HG03280 (cell line): Measurements from ENCODE around the gene MBOAT1.
"Not testable (repeated sequence)": the region's sequence is repeated elsewhere in the genome, so short reads cannot be mapped to it uniquely, and the experiment has no call there.

ENCODE experiments used
- ATAC-seq: cut with Tn5 transposase; IDR thresholded peaks from one replicate; pipeline ENCODE4 v1.9.1; 2021; ENCODE audit warnings: mild to moderate bottlenecking, moderate library complexity; ENCODE audit not compliant: unreplicated experiment

Gene MBOAT1

DNA sequence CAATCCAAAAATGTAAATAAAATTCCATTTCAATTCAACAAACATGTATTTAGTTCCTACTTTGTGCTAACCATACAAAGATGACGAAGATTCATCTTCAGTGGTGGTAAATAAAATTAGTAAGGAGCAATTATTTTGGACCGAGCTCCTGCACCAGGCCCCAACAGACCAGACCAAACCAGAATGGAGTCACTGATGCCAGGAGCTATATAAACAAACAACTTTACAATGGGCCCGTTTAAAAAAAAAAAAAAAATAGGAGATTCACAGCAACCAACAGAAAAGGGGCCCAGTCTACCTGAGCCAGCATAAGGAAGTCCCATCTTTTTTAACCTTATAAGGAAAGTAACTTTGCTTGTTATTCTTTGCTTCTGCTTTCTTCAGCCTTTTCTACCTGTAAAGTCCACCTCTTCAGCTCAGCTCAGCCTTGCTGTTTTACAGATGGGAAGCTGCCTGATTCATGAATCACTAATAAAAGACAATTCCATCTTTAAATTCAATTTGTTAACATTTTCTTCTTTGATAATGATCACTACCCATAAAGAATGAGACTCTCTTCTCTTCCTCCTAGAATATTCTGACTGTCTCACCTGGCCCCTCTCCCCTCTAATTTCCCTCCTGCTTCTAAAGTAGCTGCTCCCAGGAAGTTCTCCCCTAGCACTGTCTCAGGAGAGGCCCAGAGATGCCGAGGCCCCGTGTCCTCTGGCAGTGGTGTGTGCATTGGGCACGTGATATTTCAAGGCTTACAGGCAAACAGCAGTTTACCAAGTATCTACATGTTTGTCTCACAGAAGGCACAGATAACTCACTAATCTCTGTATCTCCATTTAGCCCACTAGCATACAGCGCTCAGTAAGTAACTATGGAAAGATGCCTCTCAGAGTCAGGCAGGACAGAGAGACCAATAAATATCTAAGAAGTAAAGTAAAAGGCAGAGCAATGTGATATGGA lies 8.4 kb downstream of the MBOAT1 start:
- ATAC-seq = no peak

DNA sequence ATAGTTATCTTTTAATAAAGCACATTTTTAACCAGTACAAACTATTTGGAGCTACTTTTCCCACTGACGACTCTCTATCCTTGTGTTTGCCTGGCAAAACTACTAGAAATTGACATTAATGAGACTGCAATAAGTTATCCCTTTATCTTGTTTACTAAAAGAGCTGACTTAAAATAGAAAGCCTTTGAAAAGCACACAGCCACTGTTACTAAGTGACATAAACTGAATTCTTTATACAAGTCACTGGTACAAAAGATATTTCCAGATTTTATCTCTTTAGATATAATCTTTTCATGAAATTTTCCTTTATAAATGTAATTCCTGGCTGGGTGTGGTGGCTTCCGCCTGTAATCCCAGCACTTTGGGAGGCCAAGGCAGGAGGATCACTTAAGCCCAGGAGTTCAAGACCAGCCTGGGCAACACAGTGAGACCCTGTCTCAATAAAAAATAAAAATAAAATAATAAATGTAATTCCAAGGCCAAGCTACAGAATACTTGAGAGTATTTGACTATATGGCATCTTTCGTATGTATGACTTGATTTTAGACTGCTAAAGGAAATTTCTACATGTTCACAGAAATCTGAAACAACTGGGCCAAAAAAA lies 9.5 kb downstream of the MBOAT1 start:
- ATAC-seq = no peak

DNA sequence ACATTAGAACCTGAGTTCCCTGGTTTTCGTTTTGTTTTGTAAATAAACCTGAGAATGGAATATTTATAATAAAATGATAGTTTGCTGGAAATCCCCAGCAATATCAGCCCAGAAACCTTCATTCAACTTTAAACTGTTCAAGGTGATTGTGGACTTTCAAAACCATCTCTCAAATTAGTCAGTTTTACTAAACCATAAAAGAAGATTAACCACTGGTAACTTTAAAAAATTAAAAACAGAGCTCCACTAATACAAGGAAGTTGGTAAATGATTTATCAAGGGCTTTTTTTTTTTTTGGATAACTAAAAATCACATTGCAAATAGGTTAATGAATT lies 10.0 kb downstream of the MBOAT1 start:
- ATAC-seq = peak; percentile 37

DNA sequence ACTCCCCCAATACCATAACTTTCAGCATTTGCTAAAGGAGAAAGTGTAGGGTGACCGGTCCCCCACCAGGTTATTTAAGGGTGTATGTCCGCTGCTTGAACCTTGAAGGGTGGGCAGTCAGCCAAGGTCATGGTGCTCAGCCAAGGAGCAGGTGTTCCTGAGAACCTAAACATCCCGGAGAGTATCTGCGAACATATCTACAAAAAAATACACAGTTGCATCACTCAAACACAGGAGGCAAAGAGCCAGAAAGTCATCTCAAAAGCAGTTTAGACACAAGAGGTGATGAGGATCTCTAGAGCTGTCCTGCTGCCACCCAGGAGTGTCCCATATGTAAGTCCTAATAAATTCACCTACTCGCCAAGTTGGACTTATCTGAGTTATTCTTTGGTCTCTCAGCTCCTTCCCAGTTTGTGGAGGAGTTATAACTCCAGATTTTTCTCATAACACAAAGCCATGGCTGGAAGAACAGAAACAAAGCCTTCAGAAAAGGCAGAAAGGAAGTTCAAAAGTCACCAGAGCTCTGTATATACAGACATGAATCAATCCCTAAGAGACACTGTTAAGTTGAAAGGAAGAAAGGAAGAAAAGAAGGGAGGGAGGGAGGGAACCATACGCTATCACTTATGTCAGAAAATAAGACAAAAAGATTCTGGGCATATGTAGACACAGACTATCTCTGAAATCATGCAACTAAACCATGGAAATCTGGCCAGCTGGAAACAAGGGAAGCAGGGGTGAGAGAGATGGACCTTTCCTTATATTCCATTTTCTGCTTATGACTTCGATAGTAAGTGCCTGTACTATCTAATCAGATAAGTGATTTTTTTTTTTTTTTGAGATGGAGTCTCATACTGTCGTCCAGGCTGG lies 11.3 kb downstream of the MBOAT1 start:
- ATAC-seq = no peak

DNA sequence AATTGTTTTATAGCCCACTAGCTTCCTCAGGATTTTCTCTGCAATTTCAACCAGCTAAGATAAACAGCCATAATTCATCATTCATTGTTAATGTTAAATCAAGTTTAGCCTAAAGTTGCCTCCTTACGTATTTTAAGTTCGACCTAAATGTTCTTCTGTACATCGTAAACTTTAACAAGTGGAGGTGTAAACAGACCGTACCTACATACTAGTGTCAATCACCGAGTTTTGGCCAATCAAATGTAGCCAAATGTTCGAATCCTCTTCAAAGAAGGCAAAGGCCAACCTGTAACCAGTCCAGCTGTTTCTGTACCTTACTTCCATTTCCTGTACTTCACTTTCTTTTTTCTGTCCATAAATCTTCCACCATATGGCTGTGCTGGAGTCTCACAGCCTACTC lies 13.5 kb downstream of the MBOAT1 start:
- ATAC-seq = no peak

DNA sequence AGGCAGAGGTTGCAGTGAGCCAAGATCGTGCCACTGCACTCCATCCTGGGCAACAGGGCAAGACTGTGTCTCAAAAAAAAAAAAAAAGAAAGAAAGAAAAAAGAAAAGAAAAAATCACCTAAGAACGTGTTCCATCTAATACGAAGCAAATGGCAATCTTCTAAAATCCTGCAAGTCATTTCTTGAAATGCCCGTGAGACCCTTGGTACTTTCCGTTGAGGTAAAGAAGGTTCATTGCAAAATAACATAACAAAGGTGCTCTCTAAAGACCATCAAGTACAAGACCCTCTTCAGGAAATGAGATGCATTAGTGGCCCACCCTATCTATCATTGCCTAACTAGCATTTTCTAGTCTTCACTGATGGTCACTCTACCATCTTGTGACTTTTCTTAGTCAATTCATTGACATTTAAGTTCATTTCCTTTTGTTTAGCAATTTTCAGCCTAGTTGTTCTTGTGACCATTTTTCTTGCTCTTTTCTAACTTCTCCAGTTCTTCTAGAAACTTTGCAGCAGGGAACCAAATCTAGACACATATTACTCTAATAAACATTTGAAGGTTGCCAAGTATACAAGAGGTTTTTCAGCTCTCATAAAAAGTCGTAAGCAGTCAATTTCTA lies 14.0 kb downstream of the MBOAT1 start:
- ATAC-seq = no peak

GRCh38 chr6:20197251-20197650 lies 15.0 kb downstream of the MBOAT1 start:
- ATAC-seq = no peak

GRCh38 chr6:20192625-20193024 lies 19.6 kb downstream of the MBOAT1 start:
- ATAC-seq = no peak

GRCh38 chr6:20191992-20192391 lies 20.3 kb downstream of the MBOAT1 start:
- no peak for ATAC-seq

DNA sequence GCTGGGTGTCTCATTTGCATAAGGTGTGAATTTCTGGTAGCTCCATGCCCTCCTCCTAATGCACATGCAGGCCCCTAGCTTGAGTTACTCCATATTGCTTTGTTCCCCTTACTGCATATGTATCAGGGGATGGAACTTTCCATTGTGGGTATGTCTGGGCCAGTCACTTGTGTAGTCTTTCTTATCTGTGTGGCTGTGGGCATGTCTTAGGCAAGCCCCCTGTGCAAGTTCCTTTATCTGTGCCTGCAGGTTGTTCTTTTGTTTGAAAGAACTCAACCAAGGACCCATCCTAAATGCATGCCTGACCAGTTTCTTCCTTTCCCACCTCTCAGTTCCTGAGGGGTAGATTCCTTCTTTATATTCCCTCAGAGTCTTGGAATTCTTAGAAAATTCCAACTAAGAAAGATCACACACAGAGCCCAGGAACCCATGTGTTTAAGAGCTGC lies 23.6 kb downstream of the MBOAT1 start:
- ATAC-seq = no peak

DNA sequence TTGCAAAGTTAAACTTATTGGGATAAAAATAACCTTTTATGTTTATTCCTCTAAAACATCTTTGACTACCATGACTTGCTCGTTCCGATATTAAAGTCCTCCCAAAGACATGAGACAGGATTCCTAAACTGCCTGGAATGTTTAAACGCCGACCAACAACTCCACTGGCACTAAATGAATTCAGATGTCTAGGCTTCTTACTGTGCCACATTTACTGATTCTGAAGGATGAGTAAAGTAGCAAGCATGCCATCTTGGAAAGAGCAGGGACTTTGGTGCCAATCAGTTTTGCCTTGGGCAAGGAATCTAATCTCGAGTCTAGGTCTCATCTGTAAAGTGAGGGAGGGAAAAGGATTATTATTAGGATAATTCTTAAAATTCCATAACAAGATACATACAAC lies 25.3 kb downstream of the MBOAT1 start:
- no peak for ATAC-seq

- no peak for ATAC-seq
Observed at GRCh38 chr6:20183706-20184105, 28.6 kb downstream of the MBOAT1 start.

DNA sequence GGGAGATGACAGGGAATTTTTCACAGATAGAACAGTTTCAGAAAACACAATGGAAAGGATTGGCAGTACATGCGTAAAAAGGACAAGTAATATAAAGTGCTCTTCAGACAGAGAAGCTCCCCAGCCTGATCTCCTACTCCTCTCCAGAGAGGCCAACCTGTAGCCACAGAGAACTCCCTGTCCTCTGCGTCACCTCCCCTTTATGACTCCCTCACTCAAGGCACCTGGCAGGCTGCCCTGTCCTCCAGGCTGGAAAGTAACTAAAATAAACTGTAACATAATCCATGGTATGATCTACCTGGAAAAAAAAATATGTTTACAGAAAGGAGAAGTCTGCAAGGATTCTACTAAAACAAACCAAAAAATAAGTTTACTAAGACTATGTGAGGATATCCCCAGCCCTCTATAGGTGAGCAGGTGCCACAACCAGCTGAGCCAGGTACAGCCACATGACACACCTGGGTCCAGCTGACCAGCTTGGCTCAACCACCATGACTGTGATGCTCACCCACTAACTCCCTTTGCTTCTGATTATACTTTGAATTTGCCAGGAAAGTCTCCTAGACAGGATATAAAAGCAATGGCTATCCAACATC lies 29.2 kb downstream of the MBOAT1 start:
- ATAC-seq = no peak

- no peak for ATAC-seq
Observed at GRCh38 chr6:20182069-20182468, 30.2 kb downstream of the MBOAT1 start.

- no peak for ATAC-seq
Observed at GRCh38 chr6:20180935-20181334, 31.3 kb downstream of the MBOAT1 start.

- not testable (repeated sequence) for ATAC-seq
Observed at GRCh38 chr6:20179287-20180045, 32.8 kb downstream of the MBOAT1 start.

GRCh38 chr6:20178327-20178726 lies 33.9 kb downstream of the MBOAT1 start:
- no peak for ATAC-seq

DNA sequence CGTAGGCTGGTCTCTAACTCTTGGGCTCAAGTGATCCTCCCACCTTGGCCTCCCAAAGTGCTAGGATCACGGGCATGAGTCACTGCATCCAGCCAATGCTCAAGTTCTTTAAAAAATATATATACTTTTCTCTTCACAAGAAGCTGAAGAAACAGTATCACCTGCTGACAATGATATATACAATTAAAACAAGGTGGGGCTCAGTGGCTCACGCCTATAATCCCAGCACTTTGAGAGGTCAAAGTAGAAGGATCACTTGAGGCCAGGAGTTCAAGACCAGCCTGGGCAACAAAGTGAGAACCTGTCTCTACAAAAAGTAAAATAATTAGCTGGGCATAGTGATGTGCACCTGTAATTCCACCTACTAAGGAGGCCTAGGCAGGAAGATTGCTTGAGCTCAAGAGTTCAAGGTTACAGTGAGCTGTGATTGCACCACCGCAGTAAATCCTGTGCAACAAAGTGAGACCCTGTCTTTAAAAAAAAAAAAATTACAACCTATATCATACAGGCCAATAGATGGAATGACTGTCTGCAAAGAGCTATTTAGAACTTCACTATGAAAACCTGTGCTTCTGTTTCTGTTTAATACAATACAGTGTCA lies 36.4 kb downstream of the MBOAT1 start:
- no peak for ATAC-seq
